Endothelial cell of umbilical vein (primary cell): ENCODE results near the gene PCGF3.

Experiments used
- CTCF ChIP-seq, 2 donors: IDR thresholded peaks; 1 replicate in 1 of 2; 2 replicates in 1 of 2; pipeline ENCODE4 v1.5.1; 2011; ENCODE audit warnings: low read length in 2 of 2, mild to moderate bottlenecking in 2 of 2, moderate library complexity in 2 of 2, control low read depth in 1 of 2, inconsistent platforms in 1 of 2, low read depth in 1 of 2; ENCODE audit not compliant: insufficient read depth in 1 of 2; ENCODE audit errors: extremely low read depth in 1 of 2
- EZH2 ChIP-seq: IDR thresholded peaks from 2 replicates; pipeline ENCODE4 v1.6.1; 2012; ENCODE audit warnings: borderline replicate concordance, low read depth, mild to moderate bottlenecking, moderate library complexity, low read length, inconsistent platforms; ENCODE audit not compliant: severe bottlenecking
- JUN ChIP-seq: IDR thresholded peaks from 2 replicates; pipeline ENCODE4 v1.6.1; 2011; ENCODE audit warnings: borderline replicate concordance, low read depth; ENCODE audit not compliant: insufficient read length, insufficient read depth
- POLR2A ChIP-seq: IDR thresholded peaks from 2 replicates; pipeline ENCODE4 v1.6.1; 2012; ENCODE audit warnings: low read depth, mild to moderate bottlenecking, control low read depth, low read length

GRCh38 chr4:769511-769910, 63.9 kb downstream of the PCGF3 start:
- TF ChIP-seq POLR2A, result no peak
- no peak for TF ChIP-seq CTCF (IDR thresholded peaks at IDR 0.05; ENCODE audit: extremely low read depth in 1 of 2, insufficient read depth in 1 of 2, low read depth in 1 of 2, low read length in 2 of 2)
- TF ChIP-seq EZH2, result no peak
- no peak for TF ChIP-seq JUN
